ENCODE results near the gene PRR16.

- TF ChIP-seq POLR2A (IDR thresholded peaks at IDR 0.05; ENCODE audit: low read length) (no peak), GATA1 (IDR thresholded peaks at IDR 0.05; ENCODE audit: low read depth, low read length) (no peak)
Observed at GRCh38 chr5:120630550-120630949, 166.4 kb downstream of the PRR16 start.
